MCF 10A (cell line): Measurements from ENCODE around the gene RAC2. TPM values are rescaled to one million over a fixed set of nuclear protein-coding genes. Genes with fewer than 3 reads are reported as not detected.

ENCODE experiments used
- BruUV-seq: library from RNA; stranded (reverse); fragments of 400-500 nt; replicated peaks from 2 replicates; lab custom pipeline; 2021; lab: Mats Ljungman, UMichigan
- CTCF ChIA-PET: fragments of 300-600 bp; sonication (Branson Sonifier 250); formaldehyde crosslinking; extraction: SDS; loops from one replicate; lab custom pipeline; 2021; ENCODE audit warnings: antibody characterized with exemption, inconsistent platforms; lab: Yijun Ruan, JAX
- POLR2A ChIA-PET: fragments of 300-600, 350-650 bp; sonication (Branson Sonifier 250); formaldehyde crosslinking; extraction: SDS; loops from one replicate; lab custom pipeline; 2020; ENCODE audit warnings: antibody characterized with exemption, inconsistent platforms; lab: Yijun Ruan, JAX
- DNase-seq: peaks from one replicate; pipeline ENCODE4 v3.0.0-alpha.2; 2018; ENCODE audit not compliant: unreplicated experiment
- H3K27ac Mint-ChIP-seq: one replicate; pipeline ENCODE4 v1.8.0; 2022; ENCODE audit warnings: mild to moderate bottlenecking, low read depth, mixed read lengths; ENCODE audit not compliant: unreplicated experiment
- H3K27me3 Mint-ChIP-seq: one replicate; pipeline ENCODE4 v1.8.0; 2022; ENCODE audit warnings: mixed read lengths; ENCODE audit not compliant: insufficient read depth, unreplicated experiment
- H3K36me3 Mint-ChIP-seq: one replicate; pipeline ENCODE4 v1.8.0; 2022; ENCODE audit warnings: mild to moderate bottlenecking, moderate library complexity, mixed read lengths; ENCODE audit not compliant: insufficient read depth, unreplicated experiment
- H3K4me1 Mint-ChIP-seq: one replicate; pipeline ENCODE4 v1.8.0; 2022; ENCODE audit warnings: mixed read lengths; ENCODE audit not compliant: insufficient read depth, unreplicated experiment
- H3K4me3 Mint-ChIP-seq: one replicate; pipeline ENCODE4 v1.8.0; 2022; ENCODE audit warnings: mild to moderate bottlenecking, moderate library complexity, mixed read lengths; ENCODE audit not compliant: unreplicated experiment
- H3K9me3 Mint-ChIP-seq: one replicate; pipeline ENCODE4 v1.8.0; 2022; ENCODE audit warnings: mixed read lengths; ENCODE audit not compliant: unreplicated experiment
- CTCF ChIP-seq: fragments of 200-600 bp; IDR thresholded peaks from one replicate; pipeline ENCODE4 v1.8.0; 2022; ENCODE audit warnings: antibody characterized with exemption, mild to moderate bottlenecking; ENCODE audit not compliant: unreplicated experiment
- intact Hi-C: fragments of 100-400 bp; cut with micrococcal nuclease; formaldehyde crosslinking; loops from 2 replicates; pipeline ENCODE4 v1.14.1; 2022
- total RNA-seq: library from RNA; stranded (reverse); gene quantifications from 2 replicates; pipeline ENCODE4 v1.2.3, GENCODE V29; 2022

Gene RAC2
- total RNA-seq, 1 experiment from 2014 or later: 42.4 TPM

- Mint-ChIP-seq H3K27me3 (no peaks in the 10 kb centered on the region), H3K27ac (peak overlapping the region; percentile 35), H3K4me3 (no peak overlapping the region), H3K36me3 (peaks cover 17% of the 10 kb centered on the region), H3K4me1 (peaks cover 21% of the 10 kb centered on the region), H3K9me3 (no peaks in the 10 kb centered on the region)
- no peak for TF ChIP-seq CTCF
- intact Hi-C loops: no loop called here
- ChIA-PET POLR2A (interaction anchor here (0.6 to 0.7 kb wide), 4 partner anchors 150 to 1226 kb away, joined by 3 read pairs; no protein-coding TSS in a partner anchor), CTCF (interaction anchor here (0.7 to 1.3 kb wide), 6 partner anchors 14 to 225 kb away, joined by 3 to 6 read pairs (median 4); no protein-coding TSS in a partner anchor)
- DNase-seq: no peak
- BruUV-seq: no TSS peak
Measured at GRCh38 chr22:37183432-37184379, 60.4 kb downstream of the RAC2 start.

DNA sequence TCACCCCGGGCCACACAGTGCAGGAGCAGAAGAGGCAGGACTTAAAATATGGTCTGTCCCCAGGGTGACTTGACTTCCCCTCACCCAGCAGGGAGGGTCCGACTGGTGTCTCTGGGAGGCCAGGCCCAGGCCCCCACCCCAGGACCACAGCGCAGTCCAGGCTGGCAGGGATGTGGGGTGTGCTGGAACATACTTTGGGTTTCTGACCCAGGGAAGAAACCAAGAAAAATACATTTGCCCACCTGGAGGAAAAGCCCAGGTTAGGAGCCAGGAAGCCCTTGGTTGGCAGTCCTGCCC, 61.2 kb downstream of the RAC2 start:
- no peak for DNase-seq
- no peak for TF ChIP-seq CTCF
- Mint-ChIP-seq H3K27me3 (no peaks in the 10 kb centered on the region), H3K4me1 (peaks cover 23% of the 10 kb centered on the region), H3K27ac (no peak overlapping the region), H3K9me3 (no peaks in the 10 kb centered on the region), H3K36me3 (peaks cover 16% of the 10 kb centered on the region), H3K4me3 (no peak overlapping the region)
- BruUV-seq: no TSS peak
- ChIA-PET CTCF (interaction anchor here (0.7 to 1.3 kb wide), 3 partner anchors 16 to 17 kb away, joined by 4 to 6 read pairs (median 5); no protein-coding TSS in a partner anchor), POLR2A (no interaction called here)
- intact Hi-C loops: no loop called here

GRCh38 chr22:37182101-37182948, 61.7 kb downstream of the RAC2 start:
- H3K4me3 Mint-ChIP-seq: no peak overlapping the region
- ChIA-PET CTCF (no interaction called here), POLR2A (interaction anchor here (1.0 kb wide), 1 partner anchor 10 kb away, joined by 4 read pairs; no protein-coding TSS in a partner anchor)
- TF ChIP-seq CTCF: no peak
- no peak overlapping the region for H3K27ac Mint-ChIP-seq
- H3K27me3 Mint-ChIP-seq: no peaks in the 10 kb centered on the region
- peaks cover 24% of the 10 kb centered on the region for H3K4me1 Mint-ChIP-seq
- H3K36me3 Mint-ChIP-seq: peaks cover 12% of the 10 kb centered on the region
- BruUV-seq: no TSS peak
- no peak for DNase-seq
- no peaks in the 10 kb centered on the region for H3K9me3 Mint-ChIP-seq
- intact Hi-C loops: no loop called here

GRCh38 chr22:37181681-37182080, 62.4 kb downstream of the RAC2 start:
- Mint-ChIP-seq H3K4me1 (peaks cover 29% of the 10 kb centered on the region), H3K27me3 (no peaks in the 10 kb centered on the region), H3K27ac (no peak overlapping the region), H3K9me3 (no peaks in the 10 kb centered on the region), H3K4me3 (no peak overlapping the region), H3K36me3 (peaks cover 12% of the 10 kb centered on the region)
- ChIA-PET POLR2A (interaction anchor here (1.0 kb wide), 1 partner anchor 10 kb away, joined by 4 read pairs; no protein-coding TSS in a partner anchor), CTCF (no interaction called here)
- intact Hi-C loops: no loop called here
- BruUV-seq: no TSS peak
- TF ChIP-seq CTCF: no peak
- DNase-seq: no peak
